Mesenchymal stem cell (in vitro differentiated cells and primary cell): ENCODE results near the gene IRAG1.

Experiments used
- DNase-seq: peaks from one replicate; pipeline ENCODE4 v3.0.0-alpha.2; 2013
- H2AFZ ChIP-seq: one replicate; pipeline ENCODE4 v1.6.1; 2013; ENCODE audit warnings: low read depth, mild to moderate bottlenecking, control low read depth, inconsistent platforms, low read length, moderate library complexity
- H2AK5ac ChIP-seq: 2 replicates; pipeline ENCODE4 v1.6.1; 2013; ENCODE audit warnings: low read length, moderate library complexity, mild to moderate bottlenecking, inconsistent platforms; ENCODE audit not compliant: severe bottlenecking
- H2BK120ac ChIP-seq: one replicate; pipeline ENCODE4 v1.6.1; 2013; ENCODE audit warnings: low read depth, mild to moderate bottlenecking, inconsistent platforms, low read length, moderate library complexity
- H2BK12ac ChIP-seq, 2 experiments: one replicate each; pipeline ENCODE4 v1.6.1; 2013; ENCODE audit warnings: inconsistent platforms in 2 of 2, low read length in 2 of 2, mild to moderate bottlenecking in 2 of 2, moderate library complexity in 2 of 2, control low read depth in 1 of 2
- H2BK15ac ChIP-seq: one replicate; pipeline ENCODE4 v1.6.1; 2013; ENCODE audit warnings: mild to moderate bottlenecking, low read depth, inconsistent platforms; ENCODE audit not compliant: poor library complexity, severe bottlenecking
- H2BK5ac ChIP-seq: 2 replicates; pipeline ENCODE4 v1.6.1; 2013; ENCODE audit warnings: low read depth, mild to moderate bottlenecking, low read length, control low read depth, inconsistent platforms; ENCODE audit not compliant: poor library complexity, severe bottlenecking
- H3K14ac ChIP-seq, 2 experiments: one replicate each; pipeline ENCODE4 v1.6.1; 2013; ENCODE audit warnings: inconsistent platforms in 2 of 2, low read length in 2 of 2, control low read depth in 1 of 2, mild to moderate bottlenecking in 1 of 2, moderate library complexity in 1 of 2
- H3K18ac ChIP-seq, 2 experiments: one replicate each; pipeline ENCODE4 v1.6.1; 2013; ENCODE audit warnings: inconsistent platforms in 2 of 2, low read length in 2 of 2, control low read depth in 1 of 2, low read depth in 1 of 2, mild to moderate bottlenecking in 1 of 2
- H3K23ac ChIP-seq, 2 experiments: one replicate each; pipeline ENCODE4 v1.6.1; 2013; ENCODE audit warnings: inconsistent platforms in 2 of 2, low read length in 2 of 2, mild to moderate bottlenecking in 2 of 2, moderate library complexity in 2 of 2, control low read depth in 1 of 2
- H3K27ac ChIP-seq: 2 replicates; pipeline ENCODE4 v1.5.1; 2013; ENCODE audit warnings: mild to moderate bottlenecking, moderate library complexity, low read length, control low read depth, inconsistent platforms; ENCODE audit not compliant: poor library complexity, severe bottlenecking
- H3K27me3 ChIP-seq, 2 experiments: 2 replicates each; pipeline versions ENCODE4 v1.6.1 to v1.7.0; 2013; ENCODE audit warnings: low read length in 2 of 2, mild to moderate bottlenecking in 2 of 2, moderate library complexity in 2 of 2, control low read depth in 1 of 2, inconsistent platforms in 1 of 2; ENCODE audit not compliant: control insufficient read depth in 1 of 2, insufficient read depth in 1 of 2
- H3K36me3 ChIP-seq, 2 experiments: 2 replicates each; pipeline versions ENCODE4 v1.6.1 to v1.7.0; 2013; ENCODE audit warnings: low read length in 2 of 2, control low read depth in 1 of 2, inconsistent platforms in 1 of 2, low read depth in 1 of 2, mild to moderate bottlenecking in 1 of 2; ENCODE audit not compliant: insufficient read depth in 2 of 2, control insufficient read depth in 1 of 2
- H3K4ac ChIP-seq, 2 experiments: one replicate each; pipeline ENCODE4 v1.6.1; 2013; ENCODE audit warnings: inconsistent platforms in 2 of 2, low read length in 2 of 2, mild to moderate bottlenecking in 2 of 2, moderate library complexity in 2 of 2, control low read depth in 1 of 2, low read depth in 1 of 2
- H3K4me1 ChIP-seq: 2 replicates; pipeline ENCODE4 v1.6.1; 2013; ENCODE audit warnings: low read depth, low read length, control low read depth; ENCODE audit not compliant: control insufficient read depth, insufficient read depth
- H3K4me2 ChIP-seq: 2 replicates; pipeline ENCODE4 v1.6.1; 2013; ENCODE audit warnings: low read length, mild to moderate bottlenecking, inconsistent platforms; ENCODE audit not compliant: poor library complexity, severe bottlenecking
- H3K4me3 ChIP-seq, 2 experiments: 2 replicates each; pipeline versions ENCODE4 v1.5.1 to v1.7.0; 2013; ENCODE audit warnings: low read length in 2 of 2, mild to moderate bottlenecking in 2 of 2, control low read depth in 1 of 2, low read depth in 1 of 2; ENCODE audit not compliant: insufficient read depth in 1 of 2
- H3K79me1 ChIP-seq: replicated peaks from 2 replicates; pipeline ENCODE4 v1.6.1; 2013; ENCODE audit warnings: mild to moderate bottlenecking, control low read depth, low read length, inconsistent platforms; ENCODE audit not compliant: poor library complexity, severe bottlenecking
- H3K9ac ChIP-seq: 2 replicates; pipeline ENCODE4 v1.7.0; 2013; ENCODE audit warnings: mild to moderate bottlenecking, low read length, moderate library complexity
- H3K9me3 ChIP-seq: 2 replicates; pipeline ENCODE4 v1.7.0; 2013; ENCODE audit warnings: mild to moderate bottlenecking, low read length; ENCODE audit not compliant: control insufficient read depth
- H4K8ac ChIP-seq: one replicate; pipeline ENCODE4 v1.6.1; 2013; ENCODE audit warnings: inconsistent platforms, mild to moderate bottlenecking, low read length, moderate library complexity
- H4K91ac ChIP-seq: one replicate; pipeline ENCODE4 v1.6.1; 2013; ENCODE audit warnings: mild to moderate bottlenecking, low read length, inconsistent platforms
- WGBS: methylation state at CpG from one replicate; pipeline ENCODE4 v1.1.7; 2013; ENCODE audit warnings: mixed read lengths; 5-methylcytosine and 5-hydroxymethylcytosine counted together

Gene IRAG1

GRCh38 chr11:10720881-10721376 lies 27.4 kb upstream of the IRAG1 start:
- H2AK5ac ChIP-seq, result no peak overlapping the region
- no peak overlapping the region for H2BK12ac ChIP-seq
- H2AFZ ChIP-seq, result no peak overlapping the region
- H2BK15ac ChIP-seq, result no peak overlapping the region
- H3K4me3 ChIP-seq, result no peak overlapping the region
- H3K4me2 ChIP-seq, result no peak overlapping the region
- 100% methylated on average over 2 of the region's 2 CpGs for WGBS
- no peaks in the 10 kb centered on the region for H3K4me1 ChIP-seq
- no peak overlapping the region for H3K18ac ChIP-seq
- no peak overlapping the region for H2BK5ac ChIP-seq
- DNase-seq, result no peak
- no peak overlapping the region for H4K91ac ChIP-seq
- peaks cover 4% of the 10 kb centered on the region for H3K9me3 ChIP-seq
- H3K27ac ChIP-seq, result no peak overlapping the region
- H3K9ac ChIP-seq, result no peak overlapping the region
- H4K8ac ChIP-seq, result no peak overlapping the region
- no peaks in the 10 kb centered on the region for H3K79me1 ChIP-seq
- no peak overlapping the region for H3K14ac ChIP-seq
- no peaks in the 10 kb centered on the region for H3K27me3 ChIP-seq
- H3K4ac ChIP-seq, result no peak overlapping the region
- no peak overlapping the region for H2BK120ac ChIP-seq
- H3K23ac ChIP-seq, result no peak overlapping the region
- no peaks in the 10 kb centered on the region for H3K36me3 ChIP-seq

DNA sequence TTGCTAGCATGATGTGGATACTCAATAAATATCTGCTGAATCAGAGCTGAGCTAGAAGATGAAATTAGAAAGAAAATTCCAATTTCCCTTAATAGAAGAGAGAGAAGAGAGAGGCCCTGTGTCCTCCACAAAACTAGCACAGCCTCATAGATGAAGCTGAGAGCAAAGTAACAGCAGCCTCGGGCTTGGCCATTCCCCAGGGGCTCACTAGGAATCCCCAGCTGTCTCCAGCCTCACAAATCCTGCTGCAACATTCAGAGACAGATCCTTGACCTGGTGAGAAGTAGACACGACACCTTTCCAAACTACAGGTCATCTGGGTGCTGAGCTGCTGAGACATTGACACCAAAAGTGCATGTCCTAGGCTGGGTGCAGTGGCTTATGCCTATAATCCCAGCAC lies 26.1 kb upstream of the IRAG1 start:
- H2AFZ ChIP-seq, result no peak overlapping the region
- H3K27ac ChIP-seq, result no peak overlapping the region
- no peak overlapping the region for H3K14ac ChIP-seq
- WGBS, result 80% methylated on average over 2 of the region's 2 CpGs
- no peak overlapping the region for H3K18ac ChIP-seq
- no peaks in the 10 kb centered on the region for H3K27me3 ChIP-seq
- no peak overlapping the region for H2BK5ac ChIP-seq
- no peak overlapping the region for H2BK15ac ChIP-seq
- no peak for DNase-seq
- no peak overlapping the region for H2AK5ac ChIP-seq
- H3K79me1 ChIP-seq, result no peaks in the 10 kb centered on the region
- peaks cover 2% of the 10 kb centered on the region for H3K9me3 ChIP-seq
- H2BK12ac ChIP-seq, result no peak overlapping the region
- H3K4me1 ChIP-seq, result peaks cover 3% of the 10 kb centered on the region
- no peak overlapping the region for H4K91ac ChIP-seq
- H3K4me3 ChIP-seq, result no peak overlapping the region
- no peak overlapping the region for H3K4me2 ChIP-seq
- H3K4ac ChIP-seq, result no peak overlapping the region
- no peak overlapping the region for H3K23ac ChIP-seq
- no peaks in the 10 kb centered on the region for H3K36me3 ChIP-seq
- H2BK120ac ChIP-seq, result no peak overlapping the region
- no peak overlapping the region for H3K9ac ChIP-seq
- H4K8ac ChIP-seq, result no peak overlapping the region

DNA sequence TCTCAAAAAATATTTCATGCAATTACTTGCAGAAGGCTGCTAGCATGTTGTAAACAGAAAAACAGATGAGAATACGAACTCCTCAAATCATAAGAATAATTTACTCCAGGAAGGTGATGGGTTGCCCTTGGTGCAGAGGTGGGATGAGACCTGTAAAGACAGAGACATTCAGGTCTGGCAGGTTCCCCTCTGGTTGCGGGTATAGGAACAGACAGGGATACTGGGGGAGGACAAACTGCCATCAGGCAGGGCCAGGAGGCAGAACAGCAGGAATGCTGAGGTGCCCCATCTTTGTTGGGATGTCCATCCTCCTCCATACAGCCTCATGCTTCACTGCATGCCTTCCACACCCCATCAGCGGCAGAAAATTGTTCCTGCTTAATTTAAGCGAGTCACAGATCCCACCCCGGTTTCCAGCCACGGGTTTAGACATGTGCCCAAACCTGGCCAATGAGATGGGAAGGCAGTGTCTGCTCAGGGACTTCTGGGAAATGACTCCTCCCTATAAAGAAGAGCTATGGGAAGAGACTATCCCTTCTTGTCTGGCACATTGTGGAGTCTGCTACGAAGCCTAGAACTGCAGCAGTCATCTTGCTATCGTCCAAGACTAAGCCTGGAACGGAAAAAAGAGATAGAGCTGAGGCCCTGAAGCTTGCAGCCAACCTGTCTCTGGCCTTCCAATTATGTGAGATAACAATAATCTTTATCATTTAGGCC lies 23.1 kb upstream of the IRAG1 start:
- peaks cover 3% of the 10 kb centered on the region for H3K4me1 ChIP-seq
- H3K4me3 ChIP-seq, result no peak overlapping the region
- no peak overlapping the region for H3K27ac ChIP-seq
- H2BK5ac ChIP-seq, result no peak overlapping the region
- H3K9me3 ChIP-seq, result no peaks in the 10 kb centered on the region
- no peak overlapping the region for H3K4ac ChIP-seq
- H4K8ac ChIP-seq, result no peak overlapping the region
- H3K27me3 ChIP-seq, result no peaks in the 10 kb centered on the region
- H3K23ac ChIP-seq, result no peak overlapping the region
- H3K79me1 ChIP-seq, result no peaks in the 10 kb centered on the region
- no peak overlapping the region for H2AFZ ChIP-seq
- no peak for DNase-seq
- H2AK5ac ChIP-seq, result no peak overlapping the region
- peak overlapping the region in 1 of 2 experiments; percentile 71 for H2BK12ac ChIP-seq
- no peak overlapping the region for H3K4me2 ChIP-seq
- 90% methylated on average over 8 of the region's 9 CpGs for WGBS
- H3K36me3 ChIP-seq, result no peaks in the 10 kb centered on the region
- H3K9ac ChIP-seq, result no peak overlapping the region
- H3K18ac ChIP-seq, result peak overlapping the region in 1 of 2 experiments; percentile 73
- no peak overlapping the region for H3K14ac ChIP-seq
- H4K91ac ChIP-seq, result no peak overlapping the region
- no peak overlapping the region for H2BK15ac ChIP-seq
- H2BK120ac ChIP-seq, result no peak overlapping the region

- H2AK5ac ChIP-seq, result no peak overlapping the region
- DNase-seq, result peak; percentile 21
- H3K4ac ChIP-seq, result no peak overlapping the region
- no peak overlapping the region for H2AFZ ChIP-seq
- no peak overlapping the region for H3K9ac ChIP-seq
- no peaks in the 10 kb centered on the region for H3K36me3 ChIP-seq
- H3K14ac ChIP-seq, result no peak overlapping the region
- H3K23ac ChIP-seq, result no peak overlapping the region
- no peak overlapping the region for H3K4me2 ChIP-seq
- H3K4me1 ChIP-seq, result peaks cover 3% of the 10 kb centered on the region
- H2BK120ac ChIP-seq, result no peak overlapping the region
- H4K91ac ChIP-seq, result no peak overlapping the region
- H4K8ac ChIP-seq, result no peak overlapping the region
- no peak overlapping the region for H3K4me3 ChIP-seq
- H2BK5ac ChIP-seq, result no peak overlapping the region
- no peaks in the 10 kb centered on the region for H3K27me3 ChIP-seq
- H2BK12ac ChIP-seq, result no peak overlapping the region
- H3K18ac ChIP-seq, result no peak overlapping the region
- H3K79me1 ChIP-seq, result no peaks in the 10 kb centered on the region
- H2BK15ac ChIP-seq, result no peak overlapping the region
- 100% methylated on average over 1 of the region's 3 CpGs for WGBS
- H3K9me3 ChIP-seq, result no peaks in the 10 kb centered on the region
- H3K27ac ChIP-seq, result no peak overlapping the region
Measured at GRCh38 chr11:10716122-10716521, 22.6 kb upstream of the IRAG1 start.
